ENCODE results near the gene CARMIL1. TPM values are rescaled to one million over a fixed set of nuclear protein-coding genes. Genes with fewer than 3 reads are reported as not detected.

CARMIL1 gene
- total RNA-seq, 2 donors from 2014 or later = 28.7 to 31.6 TPM

DNA sequence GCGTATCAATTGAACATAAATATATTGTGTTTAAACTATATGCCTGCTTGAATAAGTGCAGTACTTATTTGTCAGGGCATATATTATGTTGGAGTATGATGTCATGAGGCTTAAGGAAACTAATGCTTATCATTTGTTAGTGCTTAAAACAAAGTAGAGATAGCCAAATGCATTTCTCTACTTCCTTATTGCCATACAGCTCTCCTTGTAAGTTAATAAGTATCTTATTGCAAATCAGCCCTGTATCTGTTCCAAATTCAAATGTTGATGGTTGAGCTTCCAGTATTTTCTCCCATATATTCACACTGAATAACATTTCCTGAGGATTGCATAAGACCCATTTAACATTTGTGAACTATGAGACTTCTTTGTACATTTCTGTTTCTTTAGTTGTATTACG is 57.8 kb downstream of the CARMIL1 start:
- Mint-ChIP-seq H3K4me3 (no peak overlapping the region), H3K9me3 (no peaks in the 10 kb centered on the region), H3K36me3 (ENCODE audit: low read depth) (no peaks in the 10 kb centered on the region), H3K27ac (no peak overlapping the region), H3K4me1 (peaks cover 54% of the 10 kb centered on the region), H3K27me3 (ENCODE audit: insufficient read depth) (no peaks in the 10 kb centered on the region)
- Histone ChIP-seq H3K4me3 (ENCODE audit: low read length) (no peak overlapping the region), H3K9ac (ENCODE audit: extremely low read depth, low read length, poor library complexity, severe bottlenecking) (no peak overlapping the region), H3K4me1 (ENCODE audit: control insufficient read depth, insufficient read depth, low read length) (peaks cover 12% of the 10 kb centered on the region), H3K27me3 (ENCODE audit: control insufficient read depth, insufficient read depth, low read length, poor library complexity, severe bottlenecking) (no peaks in the 10 kb centered on the region), H3K9me3 (ENCODE audit: control insufficient read depth, low read length) (no peaks in the 10 kb centered on the region), H3K27ac (ENCODE audit: low read depth, low read length) (no peak overlapping the region), H3K36me3 (ENCODE audit: control insufficient read depth, insufficient read depth, low read length) (no peaks in the 10 kb centered on the region)
- TF ChIP-seq, protein P1, sequence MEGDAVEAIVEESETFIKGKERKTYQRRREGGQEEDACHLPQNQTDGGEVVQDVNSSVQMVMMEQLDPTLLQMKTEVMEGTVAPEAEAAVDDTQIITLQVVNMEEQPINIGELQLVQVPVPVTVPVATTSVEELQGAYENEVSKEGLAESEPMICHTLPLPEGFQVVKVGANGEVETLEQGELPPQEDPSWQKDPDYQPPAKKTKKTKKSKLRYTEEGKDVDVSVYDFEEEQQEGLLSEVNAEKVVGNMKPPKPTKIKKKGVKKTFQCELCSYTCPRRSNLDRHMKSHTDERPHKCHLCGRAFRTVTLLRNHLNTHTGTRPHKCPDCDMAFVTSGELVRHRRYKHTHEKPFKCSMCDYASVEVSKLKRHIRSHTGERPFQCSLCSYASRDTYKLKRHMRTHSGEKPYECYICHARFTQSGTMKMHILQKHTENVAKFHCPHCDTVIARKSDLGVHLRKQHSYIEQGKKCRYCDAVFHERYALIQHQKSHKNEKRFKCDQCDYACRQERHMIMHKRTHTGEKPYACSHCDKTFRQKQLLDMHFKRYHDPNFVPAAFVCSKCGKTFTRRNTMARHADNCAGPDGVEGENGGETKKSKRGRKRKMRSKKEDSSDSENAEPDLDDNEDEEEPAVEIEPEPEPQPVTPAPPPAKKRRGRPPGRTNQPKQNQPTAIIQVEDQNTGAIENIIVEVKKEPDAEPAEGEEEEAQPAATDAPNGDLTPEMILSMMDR (conservative IDR thresholded peaks at IDR 0.05) = no peak
- no peak for DNase-seq
- WGBS, 2 experiments (ENCODE audit: insufficient coverage in 1 of 2, insufficient read length in 1 of 2) = 85% methylated on average over 2 of the region's 2 CpGs; no CpG with 5 or more reads in 1 of the 2 experiments

DNA sequence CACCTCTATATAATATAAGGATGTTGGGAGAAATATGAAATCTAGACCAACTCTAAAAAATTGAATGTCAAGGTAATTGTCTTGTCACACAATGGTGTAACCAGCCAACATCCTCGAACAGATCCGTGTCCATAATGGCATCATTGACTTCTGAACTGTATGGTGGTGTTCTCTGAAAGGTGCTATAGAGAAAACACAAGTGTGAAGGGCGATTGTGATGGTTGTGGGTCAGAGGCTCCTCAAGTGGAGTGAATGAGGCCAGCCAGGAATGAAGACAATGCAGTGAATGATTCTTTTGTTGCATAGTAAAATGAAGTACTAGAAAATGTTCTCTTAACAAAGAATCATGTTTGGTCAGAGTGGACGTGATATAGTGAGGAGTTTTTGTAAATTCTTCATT is 58.3 kb downstream of the CARMIL1 start:
- WGBS, 2 experiments (ENCODE audit: insufficient coverage in 1 of 2, insufficient read length in 1 of 2) = 90 to 91% methylated on average over 3 to 4 of the region's 4 CpGs
- H3K27ac Mint-ChIP-seq = no peak overlapping the region

DNA sequence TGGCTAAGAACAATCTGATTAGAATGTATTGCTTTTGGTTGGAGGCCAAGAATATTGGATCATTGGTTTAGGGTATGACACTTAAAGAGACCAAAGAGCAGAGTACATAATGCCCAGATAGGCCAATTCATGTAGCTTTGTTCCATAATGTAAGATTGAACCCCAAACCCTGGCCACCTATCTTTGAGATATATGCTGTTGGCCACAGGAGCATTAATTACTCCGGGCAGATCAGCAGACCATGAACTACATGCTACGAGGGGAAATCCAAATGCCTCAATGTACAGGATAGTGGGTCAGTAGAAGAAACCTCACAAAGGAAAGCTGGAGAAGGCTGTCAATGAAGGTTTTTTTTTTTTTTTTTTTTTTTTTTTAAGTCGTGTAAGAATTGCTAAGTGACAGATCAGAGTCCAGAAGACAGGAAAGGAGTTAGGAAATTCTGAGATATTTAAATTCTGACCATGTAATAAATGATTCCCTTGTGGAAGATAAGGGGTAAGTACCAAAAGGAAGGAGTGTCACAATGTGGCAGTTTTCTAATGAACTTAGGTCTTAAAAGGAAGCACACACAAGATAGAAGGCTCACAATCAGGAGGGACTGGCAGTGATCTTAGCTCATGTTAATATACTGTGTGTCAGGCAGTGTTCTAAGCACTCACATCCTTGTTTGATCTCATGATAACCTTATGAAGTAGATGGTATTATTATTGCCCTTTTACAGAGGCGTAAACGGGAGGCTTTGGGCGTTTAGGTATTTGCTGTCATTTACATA is 61.4 kb downstream of the CARMIL1 start:
- H3K9ac ChIP-seq (ENCODE audit: extremely low read depth, low read length, poor library complexity, severe bottlenecking) = no peak overlapping the region
- Mint-ChIP-seq H3K27me3 (ENCODE audit: insufficient read depth) (no peaks in the 10 kb centered on the region), H3K9me3 (no peaks in the 10 kb centered on the region), H3K36me3 (ENCODE audit: low read depth) (no peaks in the 10 kb centered on the region), H3K4me1 (peaks cover 32% of the 10 kb centered on the region), H3K27ac (no peak overlapping the region), H3K4me3 (no peak overlapping the region)
- H3K4me3 ChIP-seq (ENCODE audit: low read length) = no peak overlapping the region
- no peak for DNase-seq
- no peaks in the 10 kb centered on the region for H3K9me3 ChIP-seq (ENCODE audit: control insufficient read depth, low read length)
- H3K27me3 ChIP-seq (ENCODE audit: control insufficient read depth, insufficient read depth, low read length, poor library complexity, severe bottlenecking) = no peaks in the 10 kb centered on the region
- 68 to 83% methylated on average over 5 to 6 of the region's 6 CpGs for WGBS, 2 experiments (ENCODE audit: insufficient coverage in 1 of 2, insufficient read length in 1 of 2)
- TF ChIP-seq, protein P1 (conservative IDR thresholded peaks at IDR 0.05) = no peak
- no peak overlapping the region for H3K27ac ChIP-seq (ENCODE audit: low read depth, low read length)
- no peaks in the 10 kb centered on the region for H3K36me3 ChIP-seq (ENCODE audit: control insufficient read depth, insufficient read depth, low read length)
- peaks cover 7% of the 10 kb centered on the region for H3K4me1 ChIP-seq (ENCODE audit: control insufficient read depth, insufficient read depth, low read length)

More for the DNA sequence above, 58.3 kb downstream of the CARMIL1 start:
- no peak for DNase-seq
- TF ChIP-seq, protein P1 (conservative IDR thresholded peaks at IDR 0.05) = no peak
- Histone ChIP-seq H3K9me3 (ENCODE audit: control insufficient read depth, low read length) (no peaks in the 10 kb centered on the region), H3K4me1 (ENCODE audit: control insufficient read depth, insufficient read depth, low read length) (peaks cover 15% of the 10 kb centered on the region), H3K36me3 (ENCODE audit: control insufficient read depth, insufficient read depth, low read length) (no peaks in the 10 kb centered on the region), H3K27me3 (ENCODE audit: control insufficient read depth, insufficient read depth, low read length, poor library complexity, severe bottlenecking) (no peaks in the 10 kb centered on the region), H3K4me3 (ENCODE audit: low read length) (no peak overlapping the region), H3K27ac (ENCODE audit: low read depth, low read length) (no peak overlapping the region), H3K9ac (ENCODE audit: extremely low read depth, low read length, poor library complexity, severe bottlenecking) (no peak overlapping the region)
- H3K9me3 Mint-ChIP-seq = no peaks in the 10 kb centered on the region
- H3K4me1 Mint-ChIP-seq = peaks cover 53% of the 10 kb centered on the region
- no peaks in the 10 kb centered on the region for H3K27me3 Mint-ChIP-seq (ENCODE audit: insufficient read depth)
- H3K36me3 Mint-ChIP-seq (ENCODE audit: low read depth) = no peaks in the 10 kb centered on the region
- H3K4me3 Mint-ChIP-seq = no peak overlapping the region

Data from endodermal cell (in vitro differentiated cells).